HEK293T (cell line): Measurements from ENCODE around the gene DOCK10.

Experiments used
- ARNT ChIP-seq: fragments of 450-650 bp; IDR thresholded peaks from 2 replicates; pipeline ENCODE4 v1.6.1; 2017; ENCODE audit warnings: mild to moderate bottlenecking
- BHLHE40 ChIP-seq: fragments of 450-650 bp; IDR thresholded peaks from 2 replicates; pipeline ENCODE4 v1.6.1; 2016; ENCODE audit warnings: mild to moderate bottlenecking, moderate library complexity, borderline replicate concordance
- FOXK2 ChIP-seq: fragments of 450-650 bp; IDR thresholded peaks from 2 replicates; pipeline ENCODE4 v1.6.1; 2016; ENCODE audit warnings: mild to moderate bottlenecking
- NFRKB ChIP-seq: fragments of 450-650 bp; IDR thresholded peaks from 2 replicates; pipeline ENCODE4 v1.6.1; 2016; ENCODE audit warnings: mild to moderate bottlenecking, moderate library complexity
- SP1 ChIP-seq: fragments of 450-650 bp; IDR thresholded peaks from 2 replicates; pipeline ENCODE4 v1.6.1; 2017

- TF ChIP-seq NFRKB (no peak), FOXK2 (no peak), SP1 (no peak), ARNT (no peak), BHLHE40 (no peak)
Measured at GRCh38 chr2:224772494-224772893, 269.8 kb downstream of the DOCK10 start.
